VCaP (cell line): ENCODE measurements around the gene LHX2.

Source experiments
- H3K27ac ChIP-seq: fragments of 450-650 bp; 2 replicates; pipeline ENCODE4 v1.5.1; 2017
- TF ChIP-seq, protein P1 (sequence below): fragments of 450-650 bp; conservative IDR thresholded peaks from 2 replicates; pipeline ENCODE4 v1.5.1; 2017; ENCODE audit warnings: mild to moderate bottlenecking, moderate library complexity

LHX2 gene

GRCh38 chr9:124010665-124011321, 775 bp upstream of the LHX2 start:
- TF ChIP-seq, protein P1, sequence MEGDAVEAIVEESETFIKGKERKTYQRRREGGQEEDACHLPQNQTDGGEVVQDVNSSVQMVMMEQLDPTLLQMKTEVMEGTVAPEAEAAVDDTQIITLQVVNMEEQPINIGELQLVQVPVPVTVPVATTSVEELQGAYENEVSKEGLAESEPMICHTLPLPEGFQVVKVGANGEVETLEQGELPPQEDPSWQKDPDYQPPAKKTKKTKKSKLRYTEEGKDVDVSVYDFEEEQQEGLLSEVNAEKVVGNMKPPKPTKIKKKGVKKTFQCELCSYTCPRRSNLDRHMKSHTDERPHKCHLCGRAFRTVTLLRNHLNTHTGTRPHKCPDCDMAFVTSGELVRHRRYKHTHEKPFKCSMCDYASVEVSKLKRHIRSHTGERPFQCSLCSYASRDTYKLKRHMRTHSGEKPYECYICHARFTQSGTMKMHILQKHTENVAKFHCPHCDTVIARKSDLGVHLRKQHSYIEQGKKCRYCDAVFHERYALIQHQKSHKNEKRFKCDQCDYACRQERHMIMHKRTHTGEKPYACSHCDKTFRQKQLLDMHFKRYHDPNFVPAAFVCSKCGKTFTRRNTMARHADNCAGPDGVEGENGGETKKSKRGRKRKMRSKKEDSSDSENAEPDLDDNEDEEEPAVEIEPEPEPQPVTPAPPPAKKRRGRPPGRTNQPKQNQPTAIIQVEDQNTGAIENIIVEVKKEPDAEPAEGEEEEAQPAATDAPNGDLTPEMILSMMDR, result no peak
- H3K27ac ChIP-seq, result peak overlapping the region; percentile 65; the same call in 1 of the 2 replicates

- no peak overlapping the region for H3K27ac ChIP-seq
- TF ChIP-seq, protein P1, result no peak
Observed at GRCh38 chr9:124012368-124013301, 1.1 kb downstream of the LHX2 start.

DNA sequence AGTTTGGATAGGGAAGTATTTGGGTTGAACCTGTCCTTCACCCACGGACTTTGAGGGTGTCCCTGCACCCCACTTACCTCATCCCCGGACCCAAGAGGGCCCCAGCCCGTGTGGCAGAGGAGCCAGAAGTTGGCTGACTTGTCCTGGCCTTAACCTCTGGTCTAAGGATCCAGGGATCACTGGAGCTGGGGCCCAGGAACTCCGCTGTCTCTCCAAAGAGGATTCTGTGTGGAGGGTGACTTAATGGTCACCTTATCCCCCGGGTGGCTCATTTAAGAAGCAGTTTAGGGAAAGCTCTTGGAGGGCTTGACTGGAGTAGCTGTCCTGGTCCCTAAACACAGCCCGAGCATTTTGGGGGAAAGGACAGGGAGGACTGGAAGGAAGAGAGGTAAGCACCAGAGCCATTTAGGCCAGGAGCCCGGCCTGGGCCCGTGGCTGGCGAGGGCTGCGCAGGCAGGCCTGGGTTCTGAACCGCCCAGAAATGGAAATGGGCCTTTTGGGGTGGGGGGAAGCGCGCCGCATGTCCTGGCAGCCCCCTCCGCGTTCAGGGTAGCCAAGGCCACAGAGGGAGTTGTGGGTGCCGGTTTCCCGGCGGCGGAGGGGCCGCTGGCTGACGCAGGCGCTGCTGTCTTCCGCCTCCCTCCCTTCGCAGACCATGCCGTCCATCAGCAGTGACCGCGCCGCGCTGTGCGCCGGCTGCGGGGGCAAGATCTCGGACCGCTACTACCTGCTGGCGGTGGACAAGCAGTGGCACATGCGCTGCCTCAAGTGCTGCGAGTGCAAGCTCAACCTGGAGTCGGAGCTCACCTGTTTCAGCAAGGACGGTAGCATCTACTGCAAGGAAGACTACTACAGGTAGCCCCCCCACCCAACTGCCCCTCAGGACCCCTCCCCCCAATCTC, 2.0 kb downstream of the LHX2 start:
- TF ChIP-seq, protein P1, result no peak
- H3K27ac ChIP-seq, result no peak overlapping the region

- TF ChIP-seq, protein P1, result no peak
- no peak overlapping the region for H3K27ac ChIP-seq
Observed at GRCh38 chr9:124014211-124014955, 2.8 kb downstream of the LHX2 start.

- TF ChIP-seq, protein P1, result no peak
Observed at GRCh38 chr9:124014956-124015660, 3.5 kb downstream of the LHX2 start.

GRCh38 chr9:124015661-124016131, 4.1 kb downstream of the LHX2 start:
- H3K27ac ChIP-seq, result no peak overlapping the region
- TF ChIP-seq, protein P1, result no peak

More at GRCh38 chr9:124014956-124015660, 3.5 kb downstream of the LHX2 start:
- no peak overlapping the region for H3K27ac ChIP-seq
